Hair follicular keratinocyte (primary cell): ENCODE results near the gene RPGRIP1L. TPM values are rescaled to one million over a fixed set of nuclear protein-coding genes. Genes with fewer than 3 reads are reported as not detected.

Experiments used
- total RNA-seq: library from RNA; depleted of rRNA; stranded (reverse); fragments of >200 nt; gene quantifications from 2 replicates; pipeline ENCODE4 v1.2.3, GENCODE V29; 2015

Gene RPGRIP1L
- total RNA-seq, result 5.7 and 5.9 TPM in 2 replicates

DNA sequence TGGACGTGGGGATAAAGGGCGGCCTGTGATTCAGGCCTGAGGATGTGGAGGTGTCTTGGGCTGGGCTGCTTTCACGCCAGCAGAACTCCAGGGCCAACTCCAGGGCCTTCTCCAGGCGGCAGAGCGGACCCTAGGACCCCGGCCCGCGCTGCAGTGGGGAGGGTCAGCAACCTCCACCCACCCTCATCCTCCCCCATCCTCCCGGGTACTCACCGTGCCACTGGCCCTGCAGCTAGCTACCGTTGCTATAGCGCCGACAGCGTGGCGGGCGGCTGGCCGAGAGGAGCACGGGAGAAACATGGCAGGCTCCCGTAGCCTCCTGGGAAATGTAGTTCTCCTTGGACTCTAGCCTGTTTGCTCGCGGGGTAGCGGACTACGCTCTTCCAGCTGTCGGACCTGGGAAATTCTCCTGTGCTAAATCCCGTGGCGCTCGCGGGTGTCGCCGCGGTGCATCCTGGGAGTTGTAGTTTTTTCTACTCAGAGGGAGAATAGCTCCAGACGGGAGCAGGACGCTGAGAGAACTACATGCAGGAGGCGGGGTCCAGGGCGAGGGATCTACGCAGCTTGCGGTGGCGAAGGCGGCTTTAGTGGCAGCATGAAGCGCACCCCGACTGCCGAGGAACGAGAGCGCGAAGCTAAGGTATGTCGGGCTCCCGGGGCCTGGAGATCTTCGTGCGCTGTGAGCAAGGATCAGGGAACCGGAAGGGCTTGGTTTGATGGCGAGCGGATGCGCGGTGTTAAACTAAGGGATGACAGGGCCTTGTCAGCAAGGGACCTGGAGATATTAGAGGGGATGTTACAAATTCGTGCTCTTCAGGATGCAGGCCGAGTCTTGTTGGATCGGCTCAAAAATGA, at the start of gene RPGRIP1L, which contains the start of gene FTO:
RPGRIP1L (minus strand) TSS at position 270 of the 855 bp plus-strand sequence. CDS start 3,136 bp downstream, outside the sequence.
FTO (plus strand) TSS at position 567 of the 855 bp plus-strand sequence.

Other genes with a start within 250 kb of the RPGRIP1L start
- gene AKTIP, start 200.7 kb downstream of the RPGRIP1L start, total RNA-seq, result 13.9 and 15.0 TPM in 2 replicates
- gene FTO, start 297 bp upstream of the RPGRIP1L start, total RNA-seq, result 47.3 and 63.5 TPM in 2 replicates